Measurements from ENCODE around the gene FUT1.
A peak's percentile ranks its signal among the peaks of the same experiment; 100 is the strongest.
"Not testable (repeated sequence)": the region's sequence is repeated elsewhere in the genome, so short reads cannot be mapped to it uniquely, and the experiment has no call there.

FUT1 gene
- 0 to 0.54 (median 0.30) reads per million in 4 experiments for total RNA-seq

DNA sequence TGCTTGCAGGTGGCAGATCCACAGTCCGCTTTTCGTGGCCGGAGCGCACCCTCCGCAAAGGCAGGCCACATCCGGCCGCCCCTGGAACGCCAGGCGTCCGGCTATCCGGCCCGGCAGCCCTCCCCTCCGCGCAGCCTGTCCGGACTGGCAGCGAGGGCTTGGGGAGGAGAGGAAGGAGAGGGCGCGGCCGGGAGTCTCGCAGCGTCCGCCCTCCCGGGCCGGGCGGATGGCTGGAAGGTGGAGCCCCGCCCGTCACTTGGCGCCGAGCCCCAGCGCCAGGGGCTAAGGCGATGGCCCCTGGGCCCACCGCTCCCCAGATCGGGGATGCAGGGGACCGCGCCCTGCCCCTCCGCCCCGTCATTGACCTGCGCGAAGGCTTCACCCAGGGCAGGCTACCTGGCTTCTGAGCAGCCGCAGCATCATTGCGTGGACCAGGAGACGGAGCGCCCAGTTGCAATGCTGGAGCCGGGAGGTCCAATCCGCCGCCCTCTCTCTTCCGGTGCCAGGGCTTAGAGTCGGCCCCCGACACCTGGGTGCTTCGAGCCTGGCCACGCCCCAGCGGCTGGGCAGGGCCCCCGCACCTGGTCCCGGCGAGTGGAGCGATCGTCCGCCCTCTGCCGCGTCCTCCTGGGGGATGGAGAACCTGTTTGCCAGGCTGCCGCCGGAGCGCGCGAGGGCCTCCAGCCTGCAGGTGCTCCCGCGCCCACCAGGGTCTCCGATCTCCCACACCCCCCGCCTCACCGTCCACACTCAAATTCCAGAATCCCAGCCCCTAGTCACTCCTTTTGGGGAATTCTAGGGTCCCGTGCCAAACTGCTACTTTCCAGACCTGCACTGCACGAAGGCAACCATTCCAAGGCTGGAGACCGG, at the start of gene FUT1:
FUT1 (minus strand) TSS at position 146 of the 870 bp plus-strand sequence. CDS start 1,360 bp downstream, outside the sequence.
- DNase-seq = peak; percentile 7

DNA sequence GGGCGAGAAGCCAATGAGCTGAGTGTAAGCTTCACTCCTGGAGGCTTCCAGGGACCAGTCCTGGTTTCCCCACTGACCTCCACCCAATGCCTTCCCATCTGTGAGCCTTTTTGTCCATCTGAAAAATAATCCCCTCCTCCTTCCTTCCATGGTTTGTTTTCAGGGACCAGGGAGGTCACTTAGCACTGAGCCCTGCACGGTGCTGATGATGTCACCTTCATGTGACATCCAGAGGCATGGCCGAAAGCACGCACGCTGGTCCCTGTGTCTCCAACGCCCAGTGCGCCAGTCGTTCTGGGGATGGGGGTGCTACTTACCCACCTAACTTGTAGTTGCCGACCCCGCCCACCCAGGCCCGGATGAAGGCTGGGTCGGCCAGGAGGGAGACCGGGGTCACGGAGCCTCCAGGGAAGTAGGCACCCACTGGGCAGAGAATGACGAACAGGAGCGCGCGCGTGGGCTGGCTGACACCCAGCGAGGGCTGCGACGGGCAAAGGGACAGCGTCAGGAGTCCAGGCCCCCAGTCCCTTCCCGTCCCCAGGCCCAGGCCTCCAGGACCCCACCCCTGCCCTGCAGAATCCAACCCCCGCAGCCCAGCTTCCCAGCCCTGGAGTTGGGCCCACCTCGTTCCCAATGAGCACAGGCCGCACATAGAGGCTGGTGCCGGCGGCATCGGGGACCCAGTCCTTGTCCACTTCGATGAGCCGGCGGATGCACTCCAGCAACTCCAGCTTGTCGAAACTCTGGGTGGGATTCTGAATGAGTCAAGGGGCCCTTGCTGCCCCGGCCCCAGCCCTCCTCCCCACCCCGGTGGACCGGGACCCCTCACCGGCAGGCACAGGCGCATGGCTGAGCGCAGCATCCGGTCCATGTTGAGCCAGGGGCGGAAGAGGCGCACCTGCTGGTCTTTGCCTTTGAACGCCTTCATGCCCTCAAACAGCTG, 47.2 kb upstream of the FUT1 start:
- no peak for DNase-seq

DNA sequence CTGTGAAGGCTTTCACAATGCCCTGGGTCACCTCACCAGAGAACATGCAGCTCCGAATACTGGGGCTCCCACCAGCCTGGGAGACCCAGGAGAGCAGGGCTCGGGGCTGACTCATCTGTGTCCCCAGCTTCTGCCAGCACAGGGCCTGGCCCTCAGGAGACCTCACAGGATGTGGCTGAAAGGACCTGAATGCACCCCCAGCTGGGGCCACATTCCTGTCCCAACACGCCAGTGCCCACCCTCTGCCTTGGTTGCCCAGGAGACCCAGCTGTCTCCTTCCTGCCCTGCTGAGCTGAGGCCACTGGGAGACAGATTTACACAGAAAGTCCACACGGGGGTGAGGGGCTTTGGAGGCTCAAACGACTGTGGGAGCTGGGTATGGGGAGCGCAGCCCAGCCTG, 46.5 kb upstream of the FUT1 start:
- no peak for DNase-seq

DNA sequence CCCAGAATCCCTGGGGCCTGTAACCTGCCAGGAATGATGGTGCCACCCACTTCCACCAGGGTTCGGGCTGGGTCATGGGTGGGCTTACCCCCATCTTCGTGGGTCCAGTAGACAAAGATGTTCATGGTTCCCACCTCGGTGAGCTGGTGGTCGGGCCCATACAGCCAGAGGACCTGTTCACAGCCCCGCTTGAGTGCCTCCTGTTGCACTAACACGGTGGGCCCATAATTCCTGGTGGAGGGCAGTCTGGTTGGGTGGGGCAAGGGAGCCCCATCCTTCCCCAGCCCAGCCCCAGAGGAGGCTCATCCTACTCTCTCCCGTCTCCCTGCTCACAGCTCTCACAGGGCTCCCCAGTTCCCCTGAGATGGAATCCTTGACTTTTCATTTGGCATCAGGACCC, 44.7 kb upstream of the FUT1 start:
- no peak for DNase-seq

DNA sequence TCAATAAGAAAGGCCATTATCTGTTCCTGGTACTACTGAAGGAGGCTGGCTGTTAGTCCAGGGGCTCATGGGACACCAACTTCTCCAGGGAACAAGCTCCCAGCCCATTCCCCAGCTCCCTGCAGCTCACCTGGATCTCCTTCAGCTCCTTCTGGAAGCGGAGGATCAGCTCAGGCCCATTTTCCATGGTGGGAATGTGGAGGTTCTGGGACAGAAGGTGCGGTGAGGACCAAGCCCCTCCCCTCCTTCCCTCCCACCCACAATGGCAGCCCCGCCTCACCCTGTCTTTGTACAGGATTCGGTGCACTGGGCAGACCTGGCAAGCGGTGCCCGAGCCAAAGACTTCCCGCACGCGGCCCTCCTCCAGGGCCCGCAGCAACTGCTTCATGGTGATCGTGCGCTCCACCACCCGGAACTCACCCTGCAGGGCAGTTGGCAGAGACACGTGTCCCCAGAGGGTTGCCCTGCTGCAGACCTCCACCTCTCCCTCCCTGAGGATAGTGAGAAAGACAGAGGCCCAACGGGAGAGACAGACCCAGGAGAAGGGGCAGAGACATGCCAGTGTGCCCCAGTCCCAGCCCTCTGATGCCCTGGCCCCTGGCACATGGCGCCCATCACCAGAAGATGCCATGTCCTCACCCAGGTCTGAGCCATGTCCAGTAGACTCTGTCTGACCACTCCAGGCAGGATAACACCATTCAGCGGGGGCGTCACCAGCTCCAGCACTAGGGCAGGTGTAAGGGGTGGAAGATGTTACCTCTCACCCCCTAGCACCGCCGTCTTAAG, 44.0 kb upstream of the FUT1 start:
- DNase-seq = no peak

DNA sequence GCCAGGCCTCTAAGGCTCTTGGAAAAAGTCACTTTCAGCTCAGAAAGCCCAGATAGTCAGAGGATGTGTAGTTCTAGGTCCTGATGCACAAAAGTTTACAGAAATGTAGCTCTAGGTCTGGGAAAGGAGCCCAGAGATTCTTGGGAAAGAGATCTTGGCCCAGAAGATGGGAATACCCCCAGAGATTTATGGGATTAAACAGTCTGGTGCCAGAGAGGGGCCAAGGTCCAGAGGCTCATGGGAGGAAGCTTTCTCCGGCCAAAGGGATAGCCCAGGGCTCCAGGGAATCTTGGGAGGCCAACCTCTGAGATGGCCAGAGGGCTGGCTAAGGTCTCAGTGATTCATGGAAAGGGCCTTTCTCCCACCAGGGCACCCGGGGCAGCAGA, 43.2 kb upstream of the FUT1 start:
- DNase-seq = no peak

DNA sequence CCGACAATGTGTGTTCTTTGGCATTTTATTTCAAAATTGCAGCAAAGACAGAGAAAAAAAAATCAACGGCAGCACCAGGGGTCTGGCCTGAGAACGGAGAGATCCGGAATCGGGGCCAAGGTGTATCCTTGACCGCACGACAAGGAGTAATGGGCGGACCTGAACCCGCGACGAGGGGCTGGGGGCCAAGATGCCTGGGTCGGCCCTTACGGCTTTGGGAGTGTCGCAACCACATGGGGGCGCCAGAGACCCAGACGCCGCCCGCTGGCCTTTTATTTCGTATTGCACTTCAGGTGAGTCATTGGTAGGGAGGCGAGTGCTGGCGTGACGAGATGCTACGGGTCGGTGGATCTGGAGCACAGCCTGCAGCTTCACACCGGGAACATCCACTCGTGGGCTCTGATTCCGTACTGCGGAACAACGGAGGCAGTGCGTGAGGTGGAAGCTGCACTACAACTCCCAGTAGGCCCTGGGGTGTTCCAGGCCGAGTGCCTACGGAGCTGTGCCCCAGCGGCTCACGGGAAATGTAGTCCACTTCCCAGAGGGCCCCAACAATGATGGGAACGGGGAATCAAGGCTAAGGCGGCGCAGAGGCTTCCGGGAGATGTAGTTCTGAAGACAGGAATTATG, 42.7 kb upstream of the FUT1 start:
- peak; percentile 81 for DNase-seq

DNA sequence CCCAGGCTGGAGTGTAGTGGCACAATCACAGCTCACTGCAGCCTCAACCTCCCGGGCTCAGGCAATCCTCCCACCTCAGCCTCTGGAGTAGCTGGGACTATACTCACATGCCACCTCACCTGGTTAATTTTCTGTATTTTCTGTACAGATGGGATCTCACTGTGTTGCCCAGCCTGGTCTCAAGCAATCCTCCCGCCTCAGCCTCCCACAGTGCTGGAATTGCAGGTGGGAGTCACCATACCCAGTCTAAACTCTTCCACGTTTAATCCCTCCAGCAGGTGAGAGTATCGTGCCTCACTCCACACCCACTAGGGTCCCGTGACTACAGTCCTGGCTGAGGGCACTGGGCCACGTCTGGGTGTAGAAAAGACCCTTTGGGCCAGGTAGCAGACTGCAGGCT, 41.9 kb upstream of the FUT1 start:
- DNase-seq = no peak

DNA sequence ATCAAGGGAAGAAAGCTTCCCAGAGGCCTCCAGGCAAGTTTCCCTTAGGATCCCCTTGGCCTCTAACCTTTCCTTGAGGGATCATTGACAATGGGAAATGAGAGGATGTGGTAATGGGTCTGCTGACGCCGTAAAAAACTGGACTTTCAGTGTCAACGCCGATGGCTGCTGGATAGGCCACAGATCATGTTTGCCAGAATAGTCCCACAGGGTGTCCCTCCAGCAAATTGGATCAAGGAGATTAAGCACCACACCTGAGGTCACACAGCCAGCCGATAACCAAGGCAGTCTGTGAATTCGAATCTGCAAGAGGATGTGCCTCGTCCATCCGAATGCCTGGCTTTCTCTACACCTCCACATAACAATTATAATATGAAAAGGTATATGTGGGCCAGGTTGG, 40.8 kb upstream of the FUT1 start:
- DNase-seq = no peak

DNA sequence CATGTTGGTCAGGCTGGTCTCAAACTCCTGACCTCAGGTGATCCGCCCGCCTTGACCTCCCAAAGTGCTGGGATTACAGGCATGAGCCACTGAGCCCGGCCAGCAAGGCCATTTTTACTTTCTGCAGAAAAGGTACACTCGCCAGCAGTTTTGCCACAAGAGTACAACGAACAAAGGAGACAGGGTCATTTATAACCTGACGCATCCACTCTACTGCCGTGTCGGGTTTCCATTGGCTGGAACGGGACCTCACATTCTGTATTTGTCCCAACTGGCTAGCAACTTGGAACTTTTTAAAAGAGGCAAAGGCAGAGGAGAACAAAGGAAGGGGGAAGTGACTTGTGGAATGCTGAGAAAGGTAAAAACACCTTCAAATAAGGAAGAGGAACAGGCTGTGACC, 34.9 kb upstream of the FUT1 start:
- DNase-seq = not testable (repeated sequence)

DNA sequence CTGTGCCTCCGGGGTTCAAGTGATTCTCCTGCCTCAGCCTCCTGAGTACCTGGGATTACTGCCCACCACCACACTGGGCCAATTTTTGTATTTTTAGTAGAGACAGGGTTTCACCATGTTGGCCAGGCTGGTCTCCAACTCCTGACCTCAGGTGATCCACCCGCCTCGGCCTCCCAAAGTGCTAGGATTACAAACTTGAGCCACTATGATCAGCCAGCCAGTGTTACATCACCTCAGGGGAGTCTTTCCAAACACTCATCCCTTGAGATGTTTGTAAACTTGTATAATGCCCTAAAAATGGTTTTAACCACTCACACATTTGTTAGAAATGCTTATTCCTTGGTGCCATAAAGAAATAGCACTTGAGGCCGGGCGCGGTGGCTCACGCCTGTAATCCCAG, 34.0 kb upstream of the FUT1 start:
- not testable (repeated sequence) for DNase-seq

DNA sequence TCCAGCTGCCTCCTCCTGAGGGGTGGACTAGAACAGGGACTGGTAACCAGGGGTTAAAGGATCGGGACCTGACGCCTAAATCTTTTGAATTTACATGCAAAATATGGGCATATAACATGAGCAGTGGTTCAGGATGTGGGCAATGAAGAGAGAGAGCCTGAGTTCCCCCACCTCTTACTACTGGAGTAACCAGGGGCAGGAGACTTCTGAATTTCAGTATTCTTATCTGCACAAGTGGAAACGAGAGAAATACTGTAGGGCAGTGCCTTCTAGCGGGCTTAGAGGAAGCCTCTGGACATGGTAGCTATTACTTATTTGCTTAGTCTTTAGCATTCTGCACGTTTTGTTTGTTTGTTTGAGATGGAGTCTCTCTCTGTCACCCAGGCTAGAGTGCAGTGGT, 32.1 kb upstream of the FUT1 start:
- DNase-seq = no peak

DNA sequence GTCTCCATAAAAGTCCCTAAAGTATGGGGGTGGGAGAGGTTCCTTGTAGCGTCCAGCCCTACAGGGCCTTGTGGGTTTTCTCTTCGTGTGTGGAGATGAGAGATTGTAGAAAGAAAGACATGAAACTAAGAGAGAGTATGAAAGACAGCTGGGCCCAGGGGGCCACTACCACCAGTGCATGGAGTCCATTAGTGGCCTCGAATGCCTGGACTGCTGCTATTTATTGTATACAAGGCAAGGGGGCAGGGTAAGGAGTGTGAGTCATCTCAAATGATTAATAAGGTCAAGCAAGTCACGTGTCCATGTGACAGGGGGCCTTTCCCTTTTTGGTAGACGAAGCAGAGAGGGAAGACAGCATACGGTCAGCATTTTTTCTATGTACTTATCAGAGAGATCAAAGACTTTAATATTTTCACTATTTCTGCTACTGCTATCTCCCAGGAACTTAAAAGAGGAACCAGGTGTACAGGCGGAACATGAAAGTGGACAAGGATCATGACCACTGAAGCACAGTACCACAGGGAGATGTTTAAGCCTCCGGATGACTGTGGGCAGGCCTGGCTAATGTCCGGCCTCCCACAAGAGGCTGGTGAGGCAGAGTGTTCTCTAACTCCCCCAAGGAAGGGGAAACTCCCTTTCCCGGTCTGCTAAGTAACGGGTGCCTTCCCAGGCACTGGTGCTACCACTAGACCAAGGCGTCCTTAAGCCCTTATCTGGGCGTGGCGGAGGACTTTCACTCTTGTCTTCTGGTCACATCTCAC, 28.4 kb upstream of the FUT1 start:
- no peak for DNase-seq

DNA sequence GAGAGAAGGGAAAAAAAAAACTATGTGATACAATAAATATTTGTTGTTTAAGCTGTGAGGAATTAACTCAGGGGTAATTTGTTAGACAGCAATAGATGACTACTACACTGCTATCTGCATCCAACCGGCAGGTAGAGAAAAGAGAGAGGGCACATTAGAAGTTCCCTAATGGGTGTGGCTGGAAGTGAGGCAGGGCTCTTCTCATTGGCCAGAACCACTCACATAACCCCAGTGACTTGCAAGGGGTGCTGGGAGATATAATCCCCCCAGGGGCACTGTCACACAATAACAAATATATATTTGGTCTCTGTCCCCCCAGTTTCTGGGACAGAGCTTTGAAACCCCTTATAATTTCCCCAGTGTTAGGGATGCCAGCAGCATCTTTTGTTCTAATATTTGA, 27.2 kb upstream of the FUT1 start:
- DNase-seq = no peak

DNA sequence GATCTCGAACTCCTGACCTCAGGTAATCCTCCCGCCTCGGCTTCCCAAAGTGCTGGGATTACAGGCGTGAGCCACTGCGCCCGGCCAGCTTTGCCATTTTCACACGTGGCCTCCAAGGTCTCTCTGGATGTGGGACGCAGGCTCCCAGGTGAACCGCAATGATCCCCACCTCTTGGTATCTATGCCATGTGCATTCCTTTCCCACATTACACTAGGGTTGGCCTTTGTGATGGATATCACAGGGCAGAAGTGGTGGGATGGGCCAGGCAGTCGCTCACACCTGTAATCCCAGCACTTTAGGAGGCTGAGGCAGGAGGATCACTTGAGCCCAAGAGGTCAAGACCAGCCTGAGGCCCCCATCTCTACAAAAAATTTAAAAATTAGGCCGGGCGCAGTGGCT, 25.3 kb upstream of the FUT1 start:
- no peak for DNase-seq

DNA sequence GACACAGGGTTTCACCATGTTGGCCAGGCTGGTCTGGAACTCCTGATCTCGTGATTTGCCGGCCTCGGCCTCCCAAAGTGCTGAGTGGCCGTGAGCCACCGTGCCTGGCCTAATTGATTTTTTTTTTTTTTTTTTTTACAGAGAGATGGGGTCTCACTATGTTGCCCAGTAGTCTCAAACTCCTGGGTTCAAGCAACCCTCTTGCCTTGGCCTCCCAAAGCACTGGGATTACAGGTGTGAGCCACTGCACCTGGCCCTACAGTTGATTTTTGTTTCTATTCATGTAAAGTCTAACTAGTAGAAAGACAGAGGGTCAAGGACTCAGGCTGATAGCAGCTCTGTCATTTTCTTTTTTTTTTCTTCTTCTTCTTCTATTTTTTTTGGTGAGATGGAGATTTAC, 24.7 kb upstream of the FUT1 start:
- DNase-seq = no peak

DNA sequence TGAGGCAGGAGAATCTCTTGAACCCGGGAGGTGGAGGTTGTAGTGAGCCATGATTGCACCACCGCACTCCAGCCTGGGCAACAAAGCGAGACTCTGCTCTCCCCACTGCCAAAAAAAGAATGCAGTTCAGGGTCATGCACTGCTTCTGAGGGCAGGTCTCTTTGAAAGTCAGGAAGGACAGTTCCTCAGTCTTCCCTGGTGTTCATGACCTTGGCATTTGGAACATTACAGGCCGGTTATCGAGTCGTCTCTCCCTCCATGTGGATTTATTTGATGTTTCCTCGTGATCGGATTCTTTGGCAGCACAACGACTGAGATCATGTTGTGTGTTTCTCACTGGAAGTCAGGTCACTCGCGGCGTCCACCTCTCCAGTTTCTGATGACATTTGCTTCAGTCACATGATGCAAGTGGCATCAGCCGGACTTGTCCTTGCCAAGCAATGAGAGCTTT, 20.1 kb upstream of the FUT1 start:
- DNase-seq = no peak

DNA sequence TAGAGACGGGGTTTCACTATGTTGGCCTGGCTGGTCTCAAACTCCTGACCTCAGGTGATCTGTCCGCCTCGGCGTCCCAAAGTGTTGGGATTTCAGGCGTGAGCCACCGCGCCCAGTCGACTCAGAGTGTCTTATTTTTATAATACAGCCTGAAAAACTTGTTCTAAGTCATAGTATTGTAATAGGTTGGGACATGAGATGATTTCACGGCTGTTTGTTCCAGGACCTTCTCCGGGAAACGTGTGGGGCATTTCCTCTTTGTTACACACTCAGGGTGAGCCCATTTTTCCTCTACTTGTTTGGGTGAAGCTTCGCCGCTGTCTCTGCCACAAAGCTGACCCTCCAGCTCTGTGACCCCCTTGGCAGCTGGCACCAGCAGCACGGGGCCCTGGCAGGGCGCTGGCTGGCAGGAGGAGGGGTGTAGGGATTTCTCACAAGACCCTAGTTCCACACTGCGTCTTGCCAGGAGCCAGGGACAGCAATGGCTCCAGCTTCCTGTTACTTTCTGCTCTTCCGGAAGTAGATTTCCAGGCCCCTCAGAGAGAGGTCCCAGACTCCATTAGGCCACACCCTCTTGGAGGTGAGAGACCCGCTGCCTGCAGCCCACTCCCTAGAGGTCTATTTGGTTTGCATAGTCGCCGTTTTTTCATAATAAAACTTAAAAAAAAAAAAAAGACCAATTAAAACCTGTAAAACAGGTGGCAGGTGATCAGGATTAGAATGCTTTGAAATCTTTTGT, 18.5 kb upstream of the FUT1 start:
- no peak for DNase-seq

DNA sequence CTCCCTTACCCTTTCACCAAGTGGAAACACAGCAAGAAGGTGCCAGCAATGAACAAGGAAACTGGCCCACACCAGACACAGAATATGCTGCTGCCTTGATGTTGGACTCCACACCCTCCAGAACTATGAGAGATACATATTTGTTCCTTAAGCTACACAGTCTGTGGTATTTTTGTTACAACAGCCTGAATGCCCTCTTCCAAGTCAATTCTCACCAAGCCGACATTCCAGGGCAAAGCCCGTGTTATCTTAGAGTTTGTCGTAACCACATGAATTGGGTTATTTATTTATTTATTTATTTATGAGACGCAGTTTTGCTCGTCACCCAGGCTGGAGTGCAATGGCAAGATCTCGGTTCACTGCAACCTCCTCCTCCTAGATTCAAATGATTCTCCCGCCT, 17.8 kb upstream of the FUT1 start:
- no peak for DNase-seq

DNA sequence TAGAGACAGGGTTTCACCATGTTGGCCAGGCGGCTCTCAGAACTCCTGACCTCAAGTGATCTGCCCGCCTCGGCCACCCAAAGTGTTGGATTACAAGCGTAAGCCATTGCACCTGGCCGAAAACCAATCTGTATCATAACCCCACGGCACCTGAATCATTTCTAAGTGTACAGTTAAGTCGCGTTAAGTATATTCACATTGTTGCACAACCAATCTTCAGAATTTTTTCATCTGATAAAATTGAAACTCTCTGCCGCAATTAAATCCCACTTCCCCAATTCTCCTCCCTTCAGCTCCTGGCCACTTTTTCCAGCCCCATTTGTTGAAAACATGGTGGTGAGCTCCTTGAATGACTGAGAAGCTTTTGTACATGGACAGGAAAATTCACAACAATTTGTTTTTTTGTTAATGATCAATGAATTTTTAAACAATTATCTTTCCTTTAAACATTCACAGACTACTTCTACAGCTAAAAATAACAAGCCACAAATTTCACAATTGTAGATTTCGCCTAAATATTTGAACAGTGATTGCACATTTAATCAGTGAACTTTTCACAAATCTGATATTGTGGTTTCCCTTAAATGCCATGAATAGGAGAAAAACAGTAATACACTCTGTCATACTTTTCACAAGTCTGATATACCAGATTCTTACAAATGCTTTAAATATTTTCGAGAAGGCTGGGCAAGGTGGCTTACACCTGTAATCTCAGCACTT, 16.7 kb upstream of the FUT1 start:
- no peak for DNase-seq
